NCI-H774 (cell line): ENCODE data around the gene POLR1D.

Experiments
- DNase-seq: peaks from one replicate; lab custom pipeline; 2025; lab: John Stamatoyannopoulos, UW

Gene POLR1D

GRCh38 chr13:27638521-27638920 lies 16.8 kb downstream of the POLR1D start:
- DNase-seq = no peak

- DNase-seq = no peak
Observed at GRCh38 chr13:27639186-27639585, 17.5 kb downstream of the POLR1D start.

DNA sequence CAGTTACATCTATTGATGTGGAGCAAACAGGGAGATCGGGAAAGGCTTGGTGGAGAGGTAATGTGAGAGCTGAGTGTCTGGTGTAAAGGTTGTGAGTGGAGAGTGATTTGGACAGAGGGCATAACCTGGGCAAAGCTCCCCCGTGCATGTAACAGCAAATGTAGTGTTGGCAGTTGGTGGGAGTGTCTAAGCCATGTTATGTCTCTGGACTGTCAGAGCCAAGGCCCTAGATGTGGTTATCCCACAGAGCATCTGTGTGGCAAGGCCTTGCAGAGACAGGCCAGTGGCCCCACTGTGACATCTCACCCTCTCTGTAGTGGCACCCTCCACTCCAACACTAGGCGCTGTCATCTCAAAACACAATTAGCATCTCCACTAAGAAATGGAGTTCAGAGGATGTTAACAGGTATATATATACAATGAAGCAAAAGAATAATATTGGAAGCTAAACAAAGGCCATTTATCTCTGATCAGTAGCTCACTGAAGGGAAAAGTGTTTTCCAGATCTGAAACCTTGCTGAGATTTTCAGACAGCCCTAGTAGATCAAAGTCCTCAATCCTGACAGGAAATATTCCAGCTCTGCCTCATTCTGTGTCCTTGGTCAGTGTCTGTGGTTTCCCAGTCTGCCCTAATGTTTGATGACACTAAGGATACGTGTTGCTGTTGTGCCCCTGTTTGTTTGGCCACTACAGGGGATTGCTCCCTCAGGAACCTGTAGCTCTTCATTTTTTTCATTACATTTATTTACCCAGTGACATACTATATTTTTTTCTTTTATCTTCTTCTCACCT lies 20.2 kb downstream of the POLR1D start:
- no peak for DNase-seq

DNA sequence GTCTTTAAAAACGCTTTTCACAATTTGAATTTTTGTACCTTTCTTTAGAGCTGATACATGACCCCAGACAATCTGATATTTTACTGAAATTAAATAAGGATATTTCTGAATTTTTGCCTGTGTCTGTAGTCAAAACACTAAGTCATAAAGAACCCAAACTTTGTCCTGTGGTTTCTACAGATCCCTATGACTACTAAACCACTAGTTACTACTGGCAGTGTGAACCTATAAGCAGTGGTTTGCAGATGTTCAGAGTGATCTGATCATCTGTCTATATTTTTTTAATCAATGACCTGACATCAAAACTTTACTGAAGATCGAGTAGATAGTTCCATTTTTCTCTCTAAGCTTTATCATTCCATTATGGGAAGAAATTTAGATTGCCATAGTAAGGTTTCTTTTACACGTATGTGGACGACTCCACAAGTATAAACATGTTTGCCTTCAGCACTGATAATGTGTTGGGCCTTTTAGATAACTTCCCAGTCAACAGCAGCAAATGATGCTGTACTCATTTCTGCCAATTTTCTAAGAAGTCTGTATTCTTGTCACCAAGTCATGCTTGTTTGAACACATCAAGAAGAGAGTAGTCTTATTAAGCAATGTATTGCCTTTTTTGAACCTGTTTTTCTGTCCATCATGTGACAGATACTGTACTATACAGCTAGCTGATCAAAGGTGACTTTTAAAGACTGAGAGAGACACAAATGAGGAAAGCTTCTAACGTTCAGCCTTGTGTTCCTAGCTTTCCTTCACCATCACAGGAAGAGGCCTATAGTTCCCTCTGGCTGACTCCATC lies 21.8 kb downstream of the POLR1D start:
- DNase-seq = no peak

DNA sequence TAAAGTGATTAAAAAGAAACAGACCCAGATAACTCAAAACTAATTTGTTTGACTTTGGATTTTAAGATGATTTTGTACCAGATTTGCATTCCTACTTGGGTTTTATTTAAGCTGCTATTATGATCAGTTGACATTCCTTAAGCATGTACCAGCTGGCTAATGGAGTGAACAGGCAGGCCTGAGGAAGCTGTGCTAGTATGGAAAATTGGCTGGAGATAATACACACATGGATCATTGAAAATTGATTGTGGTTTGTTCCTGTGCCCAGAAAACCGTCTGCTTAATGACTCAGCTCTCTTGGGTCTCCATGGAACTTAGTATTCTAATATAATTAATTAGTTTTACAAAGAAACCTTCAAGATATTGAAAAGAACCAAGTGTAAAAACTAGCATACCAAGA lies 22.6 kb downstream of the POLR1D start:
- DNase-seq = no peak

DNA sequence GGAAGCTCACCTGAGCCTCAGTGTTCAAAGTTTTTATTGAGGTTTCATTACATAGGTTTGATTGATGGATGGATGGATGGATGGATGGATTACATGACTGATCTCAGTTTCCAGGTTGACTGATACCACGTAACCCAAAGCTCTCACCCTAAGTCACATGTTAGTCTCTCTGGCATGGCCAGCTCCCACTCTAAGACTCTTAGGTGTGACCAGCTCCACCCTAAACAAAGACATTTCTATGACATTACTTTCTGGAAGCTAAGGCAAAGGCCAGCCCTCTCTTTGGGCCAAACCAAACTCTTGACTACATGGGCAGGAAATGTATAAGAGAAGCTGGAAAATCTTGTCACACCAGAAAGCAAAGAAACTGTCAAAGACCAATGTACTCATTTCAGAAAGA lies 28.6 kb downstream of the POLR1D start:
- no peak for DNase-seq

DNA sequence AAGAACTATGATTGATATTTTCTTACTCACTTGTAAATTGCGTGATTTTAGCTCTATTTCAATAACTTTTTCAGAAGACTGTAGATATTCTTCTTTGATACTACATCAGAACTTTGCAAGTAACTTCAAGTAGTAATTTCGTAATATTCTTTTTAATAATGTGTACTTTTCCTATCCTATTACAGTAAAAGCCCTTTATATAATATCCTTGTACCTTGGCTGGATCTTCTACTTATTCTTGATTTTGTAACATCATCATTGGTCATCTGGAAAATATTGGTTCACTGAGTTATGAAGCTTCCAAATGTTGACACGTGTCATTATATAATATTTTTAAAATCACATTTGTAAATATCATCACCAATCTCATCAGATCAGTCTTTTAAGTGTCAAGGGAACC lies 32.4 kb downstream of the POLR1D start:
- DNase-seq = no peak

- DNase-seq = no peak
Observed at GRCh38 chr13:27654816-27655215, 33.1 kb downstream of the POLR1D start.

DNA sequence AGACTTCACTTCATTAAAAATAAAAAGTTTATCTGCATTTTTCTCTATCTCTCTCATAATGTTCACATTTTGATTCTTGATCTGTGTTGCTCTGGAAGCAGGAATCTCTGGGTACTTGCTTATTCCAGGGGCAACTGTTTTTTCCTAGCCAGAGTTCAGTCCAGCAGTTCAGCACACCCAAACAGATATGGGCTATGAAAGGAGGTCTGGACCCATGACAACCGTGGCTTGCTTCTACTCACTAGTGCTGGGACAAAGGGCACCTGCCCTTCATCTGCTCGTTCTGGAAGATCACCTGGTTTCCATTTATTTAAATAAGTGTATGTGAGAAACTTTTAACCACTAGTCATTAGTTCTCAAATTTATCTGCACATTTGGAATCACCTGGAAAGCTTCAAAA lies 36.0 kb downstream of the POLR1D start:
- DNase-seq = no peak

DNA sequence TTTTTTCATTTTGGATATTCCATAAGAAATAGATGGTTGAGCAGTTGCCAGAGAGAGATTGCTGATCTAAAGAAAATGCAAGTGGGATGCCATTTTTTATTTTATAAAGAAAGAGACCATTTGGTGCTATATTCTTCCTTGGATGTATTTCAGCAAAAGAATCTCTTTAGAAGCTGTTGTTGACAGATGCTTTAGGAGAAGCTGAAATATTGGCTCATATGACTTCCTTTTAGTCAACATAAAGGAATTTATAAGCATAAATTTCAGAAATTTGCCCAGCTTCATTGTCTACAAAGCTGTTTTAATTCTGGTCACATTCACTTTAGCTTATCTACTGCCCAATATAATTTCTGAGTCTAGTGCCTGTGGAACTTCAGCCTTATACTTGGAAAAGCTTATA lies 36.9 kb downstream of the POLR1D start:
- DNase-seq = no peak

DNA sequence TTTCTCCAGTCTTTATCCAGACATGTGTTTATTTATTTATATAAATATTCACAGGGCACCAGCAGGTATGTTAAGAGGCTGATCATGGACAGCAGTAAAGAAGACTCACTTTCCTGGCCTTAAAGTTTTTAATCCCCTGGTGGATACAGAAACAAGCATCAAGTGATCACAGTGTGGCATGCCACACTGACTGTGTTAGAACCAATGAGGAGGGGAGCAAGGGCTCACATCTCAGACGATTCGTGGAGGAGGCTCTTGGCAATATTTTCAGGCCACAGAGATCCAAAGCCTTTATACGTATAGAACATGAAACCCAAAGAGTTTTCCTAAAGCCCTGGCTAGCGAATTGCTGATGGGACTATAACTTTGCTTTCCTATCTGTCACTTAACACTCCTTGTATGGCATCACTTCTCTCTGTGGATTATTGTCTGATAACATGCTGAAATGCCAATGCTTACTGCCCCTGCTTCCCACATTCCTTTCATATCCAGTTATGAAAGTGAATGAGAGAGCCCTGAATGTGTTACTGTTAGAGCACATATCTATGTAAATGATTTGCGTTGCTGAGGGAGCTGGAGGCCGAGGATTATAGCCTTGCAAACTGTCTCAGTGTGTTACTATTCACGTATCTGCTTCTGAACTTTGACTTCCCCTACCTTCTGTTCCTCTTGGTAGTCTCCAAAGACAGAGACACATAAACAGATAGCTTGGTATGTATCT lies 37.6 kb downstream of the POLR1D start:
- no peak for DNase-seq

- DNase-seq = no peak
Observed at GRCh38 chr13:27660511-27660910, 38.8 kb downstream of the POLR1D start.

GRCh38 chr13:27661017-27661416 lies 39.3 kb downstream of the POLR1D start:
- DNase-seq = no peak

GRCh38 chr13:27662738-27663470 lies 41.2 kb downstream of the POLR1D start:
- DNase-seq = no peak

GRCh38 chr13:27663947-27664346 lies 42.3 kb downstream of the POLR1D start:
- no peak for DNase-seq

- no peak for DNase-seq
Observed at GRCh38 chr13:27665333-27665732, 43.6 kb downstream of the POLR1D start.

DNA sequence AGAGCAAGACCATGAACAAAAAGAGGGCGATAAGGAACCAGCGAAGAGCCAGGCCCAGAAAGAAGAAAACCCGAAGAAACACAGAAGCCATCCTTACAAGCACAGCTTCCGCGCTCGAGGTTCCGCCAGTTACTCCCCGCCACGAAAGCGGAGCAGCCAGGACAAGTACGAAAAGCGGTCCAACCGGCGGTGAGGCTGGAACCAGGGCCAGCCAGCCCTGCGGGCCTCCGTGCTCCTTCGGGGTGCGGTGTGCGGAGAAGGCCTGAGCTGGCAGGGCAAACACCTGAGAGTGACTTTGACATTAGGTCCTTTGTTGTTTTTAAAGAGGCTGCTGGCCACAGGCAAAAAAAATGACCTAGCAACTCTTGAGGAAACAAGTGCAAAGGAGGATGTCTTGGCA lies 44.1 kb downstream of the POLR1D start:
- no peak for DNase-seq

GRCh38 chr13:27666951-27667350 lies 45.3 kb downstream of the POLR1D start:
- no peak for DNase-seq

DNA sequence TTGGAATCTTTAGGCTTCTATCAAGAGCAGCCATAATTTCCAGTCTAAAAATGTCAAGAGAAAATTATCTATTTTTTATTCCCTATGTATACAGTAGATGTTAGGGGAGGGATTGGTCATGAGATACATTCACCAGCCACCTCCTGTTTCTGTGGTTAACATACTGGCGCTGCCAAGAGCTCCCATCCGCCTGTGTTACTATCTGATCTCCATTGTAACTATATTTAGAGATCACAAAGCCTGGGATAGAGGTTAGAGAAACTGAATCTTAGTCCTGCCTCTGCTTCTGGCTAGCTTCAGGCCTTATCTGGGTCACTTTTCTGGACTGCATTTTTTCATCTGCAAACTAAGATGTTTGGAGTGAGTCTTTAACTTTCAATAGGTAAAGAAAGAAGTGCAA lies 46.3 kb downstream of the POLR1D start:
- DNase-seq = no peak

DNA sequence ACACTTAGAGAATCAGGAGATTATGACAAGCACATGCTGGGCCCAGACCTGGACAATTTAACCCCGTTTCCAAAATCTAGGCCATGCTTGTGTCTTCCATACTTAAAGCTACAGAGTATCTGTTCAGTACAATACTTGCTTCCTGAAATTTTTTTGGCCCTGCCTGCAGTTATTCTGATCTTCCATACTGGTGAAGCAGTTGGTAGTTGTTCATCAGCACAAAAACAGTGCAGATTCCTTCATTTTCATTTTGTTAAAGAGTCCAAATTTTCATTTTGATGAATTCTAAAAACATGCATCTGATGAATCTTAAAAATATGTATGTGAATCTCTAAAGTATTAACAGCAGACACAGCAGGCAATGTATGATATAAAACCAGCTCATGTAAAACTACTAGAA lies 49.2 kb downstream of the POLR1D start:
- no peak for DNase-seq

- no peak for DNase-seq
Observed at GRCh38 chr13:27672025-27672424, 50.3 kb downstream of the POLR1D start.
